ENCODE measurements around the gene CDKN2B-AS1.
"Not testable (repeated sequence)": the region's sequence is repeated elsewhere in the genome, so short reads cannot be mapped to it uniquely, and the experiment has no call there.

Gene CDKN2B-AS1

GRCh38 chr9:21994556-21995005 lies at the start of gene CDKN2B-AS1:
CDKN2B-AS1 (plus strand) TSS chr9:21994791.
- H3K27ac Mint-ChIP-seq: peak within 1 kb of the TSS; percentile 94 to 97
- H3K4me3 Mint-ChIP-seq: peak within 1 kb of the TSS; percentile 93 to 94
- peaks cover 32% of the 10 kb centered on the region for H3K4me1 Mint-ChIP-seq
- ATAC-seq (peak; percentile 66), DNase-seq (peak; percentile 43 to 45)
- peaks cover 78% of the 10 kb centered on the region for H3K27me3 Mint-ChIP-seq
- H3K9me3 Mint-ChIP-seq: peaks cover 0 to 4% of the 10 kb centered on the region in 2 donors

GRCh38 chr9:21945606-21946005 lies 49.0 kb upstream of the CDKN2B-AS1 start:
- H3K27me3 Mint-ChIP-seq: peaks cover 37% of the 10 kb centered on the region
- H3K4me1 Mint-ChIP-seq: no peaks in the 10 kb centered on the region
- no peak overlapping the region for H3K4me3 Mint-ChIP-seq
- H3K27ac Mint-ChIP-seq: no peak overlapping the region
- DNase-seq (no peak), ATAC-seq (no peak)
- peaks cover 8 to 11% of the 10 kb centered on the region in 2 donors for H3K9me3 Mint-ChIP-seq

- H3K4me1 Mint-ChIP-seq: no peaks in the 10 kb centered on the region
- no peak overlapping the region for H3K27ac Mint-ChIP-seq
- no peak overlapping the region for H3K4me3 Mint-ChIP-seq
- DNase-seq: no peak
- peaks cover 43% of the 10 kb centered on the region for H3K27me3 Mint-ChIP-seq
- peak; percentile 67 for ATAC-seq
- peaks cover 0 to 11% of the 10 kb centered on the region in 2 donors for H3K9me3 Mint-ChIP-seq
These were observed 35.8 kb upstream of the CDKN2B-AS1 start for GRCh38 chr9:21958833-21959232.

GRCh38 chr9:21959268-21959667 lies 35.3 kb upstream of the CDKN2B-AS1 start:
- ATAC-seq, DNase-seq, H3K4me1 Mint-ChIP-seq, H3K4me3 Mint-ChIP-seq, H3K27ac Mint-ChIP-seq: not testable (repeated sequence)
- Mint-ChIP-seq H3K9me3 (peaks cover 0 to 12% of the 10 kb centered on the region in 2 donors), H3K27me3 (peaks cover 43% of the 10 kb centered on the region)

- DNase-seq (no peak), ATAC-seq (no peak)
- no peak overlapping the region for H3K4me3 Mint-ChIP-seq
- peaks cover 66% of the 10 kb centered on the region for H3K27me3 Mint-ChIP-seq
- peaks cover 20% of the 10 kb centered on the region for H3K4me1 Mint-ChIP-seq
- H3K9me3 Mint-ChIP-seq: peaks cover 0 to 12% of the 10 kb centered on the region in 2 donors
- H3K27ac Mint-ChIP-seq: no peak overlapping the region
These were observed 33.0 kb upstream of the CDKN2B-AS1 start for GRCh38 chr9:21961569-21961968.

- ATAC-seq (peak; percentile 85), DNase-seq (peak; percentile 59 to 74)
- H3K9me3 Mint-ChIP-seq: peaks cover 15 to 20% of the 10 kb centered on the region in 2 donors
- peak overlapping the region in 1 of 2 donors; percentile 81 for H3K27ac Mint-ChIP-seq
- peaks cover 94% of the 10 kb centered on the region for H3K27me3 Mint-ChIP-seq
- peak overlapping the region; percentile 58 to 75 for H3K4me3 Mint-ChIP-seq
- H3K4me1 Mint-ChIP-seq: peaks cover 41% of the 10 kb centered on the region
These were observed 29.6 kb upstream of the CDKN2B-AS1 start for GRCh38 chr9:21964925-21965385.

- DNase-seq: peak; percentile 46 to 55
- peak overlapping the region; percentile 58 to 75 for H3K4me3 Mint-ChIP-seq
- ATAC-seq: peak; percentile 84
- peaks cover 20 to 23% of the 10 kb centered on the region in 2 donors for H3K9me3 Mint-ChIP-seq
- peaks cover 95% of the 10 kb centered on the region for H3K27me3 Mint-ChIP-seq
- H3K27ac Mint-ChIP-seq: peak overlapping the region in 1 of 2 donors; percentile 81
- peaks cover 44% of the 10 kb centered on the region for H3K4me1 Mint-ChIP-seq
These were observed 29.1 kb upstream of the CDKN2B-AS1 start for GRCh38 chr9:21965401-21965951.

GRCh38 chr9:21966140-21966851 lies 28.3 kb upstream of the CDKN2B-AS1 start:
- DNase-seq (no peak), ATAC-seq (no peak)
- Mint-ChIP-seq H3K9me3 (peaks cover 20 to 23% of the 10 kb centered on the region in 2 donors), H3K4me3 (no peak overlapping the region), H3K27me3 (peaks cover 100% of the 10 kb centered on the region), H3K4me1 (peaks cover 44% of the 10 kb centered on the region), H3K27ac (no peak overlapping the region)

- Mint-ChIP-seq H3K27me3 (peaks cover 100% of the 10 kb centered on the region), H3K27ac (no peak overlapping the region), H3K9me3 (peaks cover 20 to 23% of the 10 kb centered on the region in 2 donors), H3K4me1 (peaks cover 44% of the 10 kb centered on the region), H3K4me3 (no peak overlapping the region)
- no peak for DNase-seq
- no peak for ATAC-seq
These were observed 27.4 kb upstream of the CDKN2B-AS1 start for GRCh38 chr9:21967169-21967568.

- Mint-ChIP-seq H3K4me3 (no peak overlapping the region), H3K27me3 (peaks cover 100% of the 10 kb centered on the region), H3K27ac (no peak overlapping the region), H3K4me1 (peaks cover 44% of the 10 kb centered on the region), H3K9me3 (peaks cover 20 to 21% of the 10 kb centered on the region in 2 donors)
- DNase-seq (no peak), ATAC-seq (no peak)
These were observed 26.9 kb upstream of the CDKN2B-AS1 start for GRCh38 chr9:21967702-21968101.

- no peak for ATAC-seq
- Mint-ChIP-seq H3K4me1 (peaks cover 44% of the 10 kb centered on the region), H3K27ac (peak overlapping the region in 1 of 2 donors; percentile 68), H3K9me3 (peaks cover 15 to 20% of the 10 kb centered on the region in 2 donors), H3K4me3 (peak overlapping the region; percentile 46 to 64), H3K27me3 (peaks cover 100% of the 10 kb centered on the region)
- DNase-seq: no peak
These were observed 26.1 kb upstream of the CDKN2B-AS1 start for GRCh38 chr9:21968331-21969010.

GRCh38 chr9:21969011-21969940 lies 25.3 kb upstream of the CDKN2B-AS1 start:
- Mint-ChIP-seq H3K27ac (peak overlapping the region in 1 of 2 donors; percentile 80), H3K27me3 (peaks cover 100% of the 10 kb centered on the region), H3K4me1 (peaks cover 50% of the 10 kb centered on the region), H3K4me3 (peak overlapping the region; percentile 46 to 64), H3K9me3 (peaks cover 11 to 20% of the 10 kb centered on the region in 2 donors)
- DNase-seq: no peak
- no peak for ATAC-seq

- ATAC-seq: no peak
- H3K4me1 Mint-ChIP-seq: peaks cover 50% of the 10 kb centered on the region
- H3K9me3 Mint-ChIP-seq: peaks cover 11 to 20% of the 10 kb centered on the region in 2 donors
- H3K27me3 Mint-ChIP-seq: peaks cover 100% of the 10 kb centered on the region
- H3K27ac Mint-ChIP-seq: no peak overlapping the region
- no peak for DNase-seq
- peak overlapping the region in 1 of 2 donors; percentile 16 for H3K4me3 Mint-ChIP-seq
These were observed 24.4 kb upstream of the CDKN2B-AS1 start for GRCh38 chr9:21969951-21970799.
